GM15510 (cell line): ENCODE data around the gene MAST2.

Source experiments
- POLR2A ChIP-seq: IDR thresholded peaks from 3 replicates; pipeline ENCODE4 v1.6.1; 2011; ENCODE audit warnings: borderline replicate concordance; ENCODE audit not compliant: insufficient read length; ENCODE audit errors: extremely low read depth

Gene MAST2

DNA sequence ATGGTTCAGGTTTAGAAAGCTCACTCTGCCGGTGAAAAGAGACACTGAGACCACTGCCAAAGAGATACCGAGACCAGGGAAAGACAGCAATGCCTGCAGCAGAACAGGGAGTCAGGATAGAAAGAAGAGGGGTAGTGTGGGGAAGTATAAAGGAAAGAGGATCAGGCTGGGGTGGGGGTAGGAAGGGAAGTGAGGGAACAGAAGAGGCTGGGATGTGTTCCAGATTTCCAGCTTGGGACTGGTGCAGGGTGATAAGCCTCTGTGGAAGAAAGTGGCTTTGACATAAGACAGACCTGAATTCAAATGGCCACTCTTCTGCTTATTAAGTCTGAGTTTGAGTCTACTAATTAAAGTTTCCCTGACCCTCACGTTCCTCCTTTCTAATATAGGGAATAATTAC lies 223.1 kb downstream of the MAST2 start:
- TF ChIP-seq POLR2A = no peak

GRCh38 chr1:46027788-46028573 lies 224.6 kb downstream of the MAST2 start:
- TF ChIP-seq POLR2A = no peak

GRCh38 chr1:46030074-46030870 lies 226.9 kb downstream of the MAST2 start:
- no peak for TF ChIP-seq POLR2A

- TF ChIP-seq POLR2A = no peak
Observed at GRCh38 chr1:46030876-46031660, 227.7 kb downstream of the MAST2 start.

GRCh38 chr1:46034601-46035516 lies 231.4 kb downstream of the MAST2 start:
- no peak for TF ChIP-seq POLR2A

DNA sequence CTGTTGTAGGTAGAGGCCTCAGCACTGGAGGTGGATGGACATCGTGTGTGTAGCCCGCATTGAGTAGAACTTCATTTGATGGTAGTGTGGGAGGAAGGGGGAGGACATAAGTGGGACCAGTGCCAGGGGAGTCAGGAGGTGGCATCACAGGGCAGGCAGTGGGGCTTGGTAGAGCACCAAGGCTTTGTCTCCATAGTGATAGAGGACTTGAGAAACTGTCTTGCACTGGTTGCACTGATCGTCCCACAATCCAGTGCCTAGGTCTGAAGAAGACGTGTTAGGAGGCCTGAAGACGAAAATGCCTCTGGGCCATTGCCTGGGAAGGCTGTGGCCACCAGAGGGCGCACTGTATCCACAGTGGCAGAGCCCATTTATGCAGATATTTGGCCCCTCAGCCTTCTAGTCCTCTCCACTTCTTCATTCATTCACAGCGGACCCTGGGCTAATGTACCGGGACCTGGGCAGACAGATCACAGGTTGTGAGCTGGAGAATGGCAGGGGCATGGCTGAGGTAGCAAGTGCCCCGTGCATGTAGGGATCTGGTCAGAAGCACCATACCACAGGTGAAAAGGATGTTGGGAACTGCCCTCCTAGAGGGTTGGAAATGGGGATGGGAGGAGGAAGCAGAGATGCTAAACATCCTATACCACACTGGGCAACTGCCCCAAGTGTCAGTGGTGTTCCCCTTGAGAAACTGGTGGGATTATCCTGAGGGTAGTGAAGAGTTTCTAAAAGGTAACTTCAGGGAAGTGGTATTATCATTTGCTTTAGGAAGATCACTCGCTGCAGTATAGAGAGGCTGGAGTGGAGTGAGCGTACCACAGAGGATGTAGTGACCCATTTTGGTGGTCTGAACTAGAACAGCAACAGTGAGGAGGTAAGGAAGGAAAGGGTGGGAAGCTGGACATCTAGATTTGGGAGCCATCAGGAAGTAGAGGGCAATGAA lies 233.8 kb downstream of the MAST2 start:
- no peak for TF ChIP-seq POLR2A

- no peak for TF ChIP-seq POLR2A
Observed at GRCh38 chr1:46039571-46040052, 236.2 kb downstream of the MAST2 start.

DNA sequence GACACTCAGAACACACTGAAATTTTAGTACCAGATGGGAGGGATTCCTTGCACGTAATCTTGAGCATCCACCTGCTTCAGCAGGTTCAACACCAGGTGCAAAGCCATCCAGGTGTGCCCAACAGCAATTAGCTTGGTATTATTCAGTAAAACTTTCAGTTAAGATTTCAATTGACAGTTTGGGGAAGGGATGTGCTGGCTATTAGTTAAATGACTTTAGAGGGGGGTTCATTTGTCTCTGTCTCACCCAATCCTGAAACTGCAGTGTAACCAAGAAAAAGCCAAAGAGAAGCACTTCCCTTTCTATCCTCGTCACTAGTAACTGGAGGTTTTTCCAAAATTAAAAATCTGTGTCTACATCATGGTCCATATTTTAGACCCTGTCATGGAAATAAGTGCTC lies 238.1 kb downstream of the MAST2 start:
- TF ChIP-seq POLR2A = no peak

DNA sequence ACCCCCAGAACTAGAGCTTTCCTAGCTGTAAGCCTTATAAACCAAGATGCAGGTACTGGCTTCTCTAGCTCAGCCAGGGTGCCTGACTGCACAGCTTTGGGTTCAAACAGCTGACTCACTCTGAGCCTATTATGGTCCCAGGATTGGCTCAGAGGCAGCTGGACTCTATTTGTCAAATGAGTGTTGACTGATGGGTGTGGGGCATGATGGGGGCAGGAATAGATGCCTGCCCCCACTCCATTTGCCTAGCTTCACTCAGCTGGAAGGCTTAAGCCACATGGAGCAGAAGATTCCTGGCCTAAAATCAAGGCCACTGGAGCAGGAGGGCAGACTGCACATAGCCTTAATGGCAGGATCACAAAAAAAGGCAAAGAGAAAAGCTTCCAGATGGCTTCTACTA lies 238.6 kb downstream of the MAST2 start:
- TF ChIP-seq POLR2A = no peak

DNA sequence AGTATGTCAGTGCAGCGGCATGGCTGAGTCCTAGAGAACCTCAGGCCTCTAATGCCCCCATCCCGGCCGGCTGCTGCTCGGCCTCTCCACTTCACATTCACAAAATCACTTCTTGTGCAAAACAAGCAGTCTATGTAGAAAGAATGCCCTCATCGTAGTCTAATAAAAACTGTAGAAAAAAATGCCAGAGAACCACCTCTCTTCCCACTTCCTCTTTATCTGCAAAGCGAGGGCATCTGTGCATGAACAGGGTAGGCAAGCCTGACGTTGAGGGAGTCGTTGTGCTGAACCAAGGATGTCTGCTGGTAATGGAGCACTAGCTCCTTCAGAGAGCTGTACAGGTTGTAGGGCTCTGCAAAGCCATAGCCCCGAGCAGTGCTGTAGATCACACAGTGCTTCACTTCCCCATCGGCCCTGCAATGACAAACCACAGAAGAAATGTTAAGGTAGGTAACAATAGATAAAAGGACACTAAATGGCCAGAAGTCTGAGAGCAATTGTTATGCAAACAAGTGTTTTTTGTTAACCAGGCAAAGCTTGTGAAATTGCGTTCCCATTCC lies 240.1 kb downstream of the MAST2 start:
- no peak for TF ChIP-seq POLR2A

DNA sequence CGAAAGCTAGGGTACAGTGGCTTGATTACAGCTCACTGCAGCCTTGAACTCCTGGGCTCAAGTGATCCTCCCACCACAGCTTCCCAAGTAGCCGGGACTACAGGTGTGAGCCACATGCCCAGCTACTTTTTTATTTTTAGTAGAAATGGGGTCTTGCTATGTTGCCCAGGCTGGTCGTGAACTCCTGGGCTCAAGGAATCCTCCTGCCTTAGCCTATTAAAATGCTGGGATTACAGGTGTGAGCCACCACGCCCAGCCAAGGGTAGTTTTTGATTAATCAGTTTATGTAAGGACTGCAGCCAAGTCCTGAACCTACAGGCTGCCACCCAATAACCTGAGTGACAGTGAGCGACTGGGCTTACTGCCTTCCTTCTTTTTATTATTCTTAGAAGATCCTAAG lies 240.7 kb downstream of the MAST2 start:
- TF ChIP-seq POLR2A = no peak

DNA sequence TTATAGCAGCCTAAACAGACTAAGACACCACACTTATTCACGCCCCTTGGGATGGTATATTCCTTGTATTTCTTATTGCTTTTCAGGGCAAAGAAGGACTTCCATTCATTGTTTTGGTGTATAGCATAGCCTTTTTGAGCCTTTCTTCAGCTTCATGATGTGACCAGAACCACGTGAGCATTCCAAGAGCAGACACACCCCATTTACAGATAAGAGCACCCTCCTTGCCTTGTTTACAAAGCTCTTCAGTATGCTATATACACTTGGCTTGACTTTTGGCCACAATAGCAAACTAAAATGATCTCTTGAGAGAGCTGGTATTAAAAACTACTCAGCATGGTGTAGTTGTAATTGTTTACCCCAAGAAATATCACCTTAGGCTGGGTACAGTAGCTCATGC lies 250.3 kb downstream of the MAST2 start:
- no peak for TF ChIP-seq POLR2A

DNA sequence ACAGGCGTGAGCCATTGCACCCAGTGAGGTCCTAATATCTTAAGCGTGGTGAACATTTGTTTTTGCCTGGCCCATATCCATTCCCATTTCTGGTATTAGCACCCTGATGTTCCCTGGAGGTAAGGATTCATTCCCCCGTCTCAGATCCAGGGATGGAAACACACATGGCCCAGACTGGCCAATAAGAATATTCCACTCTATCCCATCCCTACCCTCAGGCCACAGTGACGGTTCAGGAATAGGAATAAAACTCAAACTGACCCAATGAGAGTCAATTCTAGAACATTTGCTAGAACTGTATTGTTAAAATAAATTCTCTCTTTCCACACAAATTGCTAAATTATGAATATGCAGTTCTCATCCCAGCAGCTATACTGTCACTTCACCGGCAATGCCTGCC lies 252.9 kb downstream of the MAST2 start:
- TF ChIP-seq POLR2A = no peak
